HepG2 (cell line): ENCODE results near the gene SLC29A1. TPM values are rescaled to one million over a fixed set of nuclear protein-coding genes. Genes with fewer than 3 reads are reported as not detected.

Experiments
- EEA1 ChIP-seq: sonication (generic); formaldehyde crosslinking; IDR thresholded peaks from 2 replicates; pipeline ENCODE4 v1.5.1; 2020; ENCODE audit warnings: mild to moderate bottlenecking, missing genetic modification reagents, borderline replicate concordance
- GATAD1 ChIP-seq: IDR thresholded peaks from 2 replicates; pipeline ENCODE4 v1.6.1; 2016; ENCODE audit warnings: missing genetic modification reagents, missing compliant biosample characterization
- KDM4B ChIP-seq: sonication (generic); formaldehyde crosslinking; IDR thresholded peaks from 2 replicates; pipeline ENCODE4 v1.4.0; 2020; ENCODE audit warnings: missing genetic modification reagents
- KLF16 ChIP-seq, 2 experiments: sonication (generic) in 1 of 2; formaldehyde crosslinking in 1 of 2; IDR thresholded peaks; 2 replicates each; pipeline versions ENCODE4 v1.6.1 to v1.8.0; 2016 to 2023; ENCODE audit warnings: missing genetic modification reagents in 2 of 2, missing compliant biosample characterization in 1 of 2
- MED1 ChIP-seq: sonication (generic); formaldehyde crosslinking; IDR thresholded peaks from 2 replicates; pipeline ENCODE4 v1.4.0; 2020; ENCODE audit warnings: missing genetic modification reagents
- MEF2D ChIP-seq: sonication (generic); formaldehyde crosslinking; IDR thresholded peaks from 2 replicates; pipeline ENCODE4 v1.5.1; 2020; ENCODE audit warnings: mild to moderate bottlenecking, missing genetic modification reagents
- PHF20 ChIP-seq: sonication (generic); formaldehyde crosslinking; IDR thresholded peaks from 2 replicates; pipeline ENCODE4 v1.5.0; 2020; ENCODE audit warnings: mild to moderate bottlenecking, missing genetic modification reagents
- PITX1 ChIP-seq: sonication (generic); formaldehyde crosslinking; IDR thresholded peaks from 2 replicates; pipeline ENCODE4 v1.5.1; 2020; ENCODE audit warnings: mild to moderate bottlenecking, missing genetic modification reagents
- SAP130 ChIP-seq: IDR thresholded peaks from 2 replicates; pipeline ENCODE4 v1.6.1; 2016; ENCODE audit warnings: low read depth
- TAF1 ChIP-seq: sonication (generic); formaldehyde crosslinking; IDR thresholded peaks from 2 replicates; pipeline ENCODE4 v1.4.0; 2020; ENCODE audit warnings: missing genetic modification reagents
- ZNF253 ChIP-seq: sonication (generic); formaldehyde crosslinking; IDR thresholded peaks from 2 replicates; pipeline ENCODE4 v1.8.0; 2022; ENCODE audit warnings: mild to moderate bottlenecking, missing genetic modification reagents, borderline replicate concordance
- ZNF780A ChIP-seq: sonication (generic); formaldehyde crosslinking; IDR thresholded peaks from 2 replicates; pipeline ENCODE4 v1.8.0; 2022; ENCODE audit warnings: mild to moderate bottlenecking, missing genetic modification reagents, moderate library complexity
- polyA plus RNA-seq, 8 experiments: library from polyadenylated mRNA; depleted of rRNA in 3 of 8; stranded (reverse) in 7 of 8; unstranded in 1 of 8; fragments of >200 nt; fragmentation: Illumina TruSeq in 4 of 8; extraction: Trizol in 4 of 8; gene quantifications; 2 replicates each; pipeline versions ENCODE4 v1.2.1 to v1.2.3, GENCODE V29; 2011 to 2016; ENCODE audit warnings: low read depth in 4 of 8, missing spikeins in 1 of 8, mixed read lengths in 1 of 8; ENCODE audit not compliant: insufficient read depth in 1 of 8
- total RNA-seq, 5 experiments: library from RNA; depleted of rRNA; stranded (reverse); fragments of >200 nt; fragmentation: Illumina TruSeq; extraction: Trizol; gene quantifications; 2 replicates each; pipeline ENCODE4 v1.2.3, GENCODE V29; 2016; ENCODE audit warnings: low read depth in 1 of 5
- TF ChIP-seq, protein P1 (sequence below): sonication (generic); formaldehyde crosslinking; IDR thresholded peaks from one replicate; pipeline ENCODE4 v1.5.1; 2020; ENCODE audit warnings: mild to moderate bottlenecking, missing genetic modification reagents; ENCODE audit errors: not compliant biosample characterization
- TF ChIP-seq, protein P2 (sequence below): sonication (generic); formaldehyde crosslinking; IDR thresholded peaks from 2 replicates; pipeline ENCODE4 v1.9.0; 2021; ENCODE audit warnings: missing genetic modification reagents, borderline replicate concordance
- TF ChIP-seq, protein P3 (sequence below): IDR thresholded peaks from 2 replicates; pipeline ENCODE4 v1.6.1; 2016; ENCODE audit warnings: missing compliant biosample characterization, missing genetic modification reagents, borderline replicate concordance
- TF ChIP-seq, protein P4 (sequence below): IDR thresholded peaks from 2 replicates; pipeline ENCODE4 v1.6.1; 2016; ENCODE audit warnings: mild to moderate bottlenecking, missing biosample characterization, missing genetic modification reagents

The SLC29A1 gene
- total and polyA plus RNA-seq, 2 of the 13 experiments (the other 11 are each of a cell fraction or from before 2014, with no cell fraction given): 43.2 to 106 TPM

DNA sequence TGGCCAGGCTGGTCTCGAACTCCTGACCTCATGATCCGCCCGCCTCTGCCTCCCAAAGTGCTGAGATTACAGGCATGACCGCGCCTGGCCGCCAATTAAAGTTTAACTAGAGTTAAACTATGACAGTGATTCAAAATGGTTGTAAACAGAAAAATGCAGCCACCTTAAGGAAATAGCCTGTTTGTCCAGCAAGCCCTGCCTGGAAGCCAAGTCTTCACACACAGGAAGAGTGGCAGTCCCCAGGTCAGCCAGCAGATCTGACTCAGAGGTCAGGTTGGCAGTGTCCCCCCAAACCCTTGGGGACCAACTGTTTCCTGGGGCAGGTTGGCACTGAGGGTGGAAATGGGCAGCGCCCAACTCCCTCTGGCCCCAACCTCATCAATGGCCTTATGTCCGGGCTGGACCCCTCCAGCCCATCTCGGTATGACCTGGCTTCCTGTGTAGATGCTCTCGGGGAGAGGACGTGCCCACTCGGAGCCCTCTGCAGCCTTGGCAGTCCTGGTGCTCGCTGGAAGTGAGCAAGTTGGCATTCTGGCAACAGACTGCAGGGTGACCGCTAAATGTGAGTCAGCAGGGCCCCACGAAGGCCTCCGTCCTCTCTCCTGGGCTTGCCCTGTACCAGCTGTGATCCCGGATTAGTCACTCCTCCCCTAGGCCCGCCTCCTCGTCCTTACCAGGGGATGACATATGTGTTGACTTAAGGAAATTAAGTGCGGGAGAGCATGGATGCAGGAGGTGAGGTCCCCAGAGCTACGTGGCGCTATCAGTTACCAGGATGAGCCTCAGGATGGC lies 13.8 kb downstream of the SLC29A1 start (continued):
- TF ChIP-seq, protein P1, sequence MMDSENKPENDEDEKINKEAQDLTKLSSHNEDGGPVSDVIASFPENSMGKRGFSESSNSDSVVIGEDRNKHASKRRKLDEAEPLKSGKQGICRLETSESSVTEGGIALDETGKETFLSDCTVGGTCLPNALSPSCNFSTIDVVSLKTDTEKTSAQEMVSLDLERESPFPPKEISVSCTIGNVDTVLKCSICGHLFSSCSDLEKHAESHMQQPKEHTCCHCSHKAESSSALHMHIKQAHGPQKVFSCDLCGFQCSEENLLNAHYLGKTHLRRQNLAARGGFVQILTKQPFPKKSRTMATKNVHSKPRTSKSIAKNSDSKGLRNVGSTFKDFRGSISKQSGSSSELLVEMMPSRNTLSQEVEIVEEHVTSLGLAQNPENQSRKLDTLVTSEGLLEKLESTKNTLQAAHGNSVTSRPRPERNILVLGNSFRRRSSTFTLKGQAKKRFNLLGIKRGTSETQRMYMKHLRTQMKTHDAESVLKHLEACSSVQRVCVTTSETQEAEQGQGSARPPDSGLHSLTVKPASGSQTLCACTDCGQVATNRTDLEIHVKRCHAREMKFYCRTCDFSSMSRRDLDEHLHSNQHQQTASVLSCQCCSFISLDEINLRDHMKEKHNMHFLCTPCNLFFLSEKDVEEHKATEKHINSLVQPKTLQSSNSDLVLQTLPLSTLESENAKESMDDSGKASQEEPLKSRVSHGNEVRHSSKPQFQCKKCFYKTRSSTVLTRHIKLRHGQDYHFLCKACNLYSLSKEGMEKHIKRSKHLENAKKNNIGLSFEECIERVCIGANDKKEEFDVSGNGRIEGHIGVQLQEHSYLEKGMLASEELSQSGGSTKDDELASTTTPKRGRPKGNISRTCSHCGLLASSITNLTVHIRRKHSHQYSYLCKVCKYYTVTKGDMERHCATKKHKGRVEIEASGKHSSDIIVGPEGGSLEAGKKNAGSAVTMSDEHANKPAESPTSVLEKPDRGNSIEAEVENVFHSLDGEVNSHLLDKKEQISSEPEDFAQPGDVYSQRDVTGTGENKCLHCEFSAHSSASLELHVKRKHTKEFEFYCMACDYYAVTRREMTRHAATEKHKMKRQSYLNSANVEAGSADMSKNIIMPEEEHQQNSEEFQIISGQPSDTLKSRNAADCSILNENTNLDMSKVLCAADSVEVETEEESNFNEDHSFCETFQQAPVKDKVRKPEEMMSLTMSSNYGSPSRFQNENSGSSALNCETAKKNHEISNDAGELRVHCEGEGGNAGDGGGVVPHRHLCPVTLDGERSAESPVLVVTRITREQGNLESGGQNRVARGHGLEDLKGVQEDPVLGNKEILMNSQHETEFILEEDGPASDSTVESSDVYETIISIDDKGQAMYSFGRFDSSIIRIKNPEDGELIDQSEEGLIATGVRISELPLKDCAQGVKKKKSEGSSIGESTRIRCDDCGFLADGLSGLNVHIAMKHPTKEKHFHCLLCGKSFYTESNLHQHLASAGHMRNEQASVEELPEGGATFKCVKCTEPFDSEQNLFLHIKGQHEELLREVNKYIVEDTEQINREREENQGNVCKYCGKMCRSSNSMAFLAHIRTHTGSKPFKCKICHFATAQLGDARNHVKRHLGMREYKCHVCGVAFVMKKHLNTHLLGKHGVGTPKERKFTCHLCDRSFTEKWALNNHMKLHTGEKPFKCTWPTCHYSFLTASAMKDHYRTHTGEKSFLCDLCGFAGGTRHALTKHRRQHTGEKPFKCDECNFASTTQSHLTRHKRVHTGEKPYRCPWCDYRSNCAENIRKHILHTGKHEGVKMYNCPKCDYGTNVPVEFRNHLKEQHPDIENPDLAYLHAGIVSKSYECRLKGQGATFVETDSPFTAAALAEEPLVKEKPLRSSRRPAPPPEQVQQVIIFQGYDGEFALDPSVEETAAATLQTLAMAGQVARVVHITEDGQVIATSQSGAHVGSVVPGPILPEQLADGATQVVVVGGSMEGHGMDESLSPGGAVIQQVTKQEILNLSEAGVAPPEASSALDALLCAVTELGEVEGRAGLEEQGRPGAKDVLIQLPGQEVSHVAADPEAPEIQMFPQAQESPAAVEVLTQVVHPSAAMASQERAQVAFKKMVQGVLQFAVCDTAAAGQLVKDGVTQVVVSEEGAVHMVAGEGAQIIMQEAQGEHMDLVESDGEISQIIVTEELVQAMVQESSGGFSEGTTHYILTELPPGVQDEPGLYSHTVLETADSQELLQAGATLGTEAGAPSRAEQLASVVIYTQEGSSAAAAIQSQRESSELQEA: no peak
- TF ChIP-seq EEA1 (CRISPR knock-in tag): 0 out of 2 replicates have a peak, but pooled peaks have one; percentile 42
- TF ChIP-seq PHF20 (CRISPR knock-in tag): peak; percentile 59; the same call in 1 of the 2 replicates
- 0 out of 4 replicates have a peak, but pooled peaks of 1 of the 2 experiments have one; percentile 18 for TF ChIP-seq KLF16 (CRISPR knock-in tag; IDR thresholded peaks at IDR 0.05)
- TF ChIP-seq, protein P2, sequence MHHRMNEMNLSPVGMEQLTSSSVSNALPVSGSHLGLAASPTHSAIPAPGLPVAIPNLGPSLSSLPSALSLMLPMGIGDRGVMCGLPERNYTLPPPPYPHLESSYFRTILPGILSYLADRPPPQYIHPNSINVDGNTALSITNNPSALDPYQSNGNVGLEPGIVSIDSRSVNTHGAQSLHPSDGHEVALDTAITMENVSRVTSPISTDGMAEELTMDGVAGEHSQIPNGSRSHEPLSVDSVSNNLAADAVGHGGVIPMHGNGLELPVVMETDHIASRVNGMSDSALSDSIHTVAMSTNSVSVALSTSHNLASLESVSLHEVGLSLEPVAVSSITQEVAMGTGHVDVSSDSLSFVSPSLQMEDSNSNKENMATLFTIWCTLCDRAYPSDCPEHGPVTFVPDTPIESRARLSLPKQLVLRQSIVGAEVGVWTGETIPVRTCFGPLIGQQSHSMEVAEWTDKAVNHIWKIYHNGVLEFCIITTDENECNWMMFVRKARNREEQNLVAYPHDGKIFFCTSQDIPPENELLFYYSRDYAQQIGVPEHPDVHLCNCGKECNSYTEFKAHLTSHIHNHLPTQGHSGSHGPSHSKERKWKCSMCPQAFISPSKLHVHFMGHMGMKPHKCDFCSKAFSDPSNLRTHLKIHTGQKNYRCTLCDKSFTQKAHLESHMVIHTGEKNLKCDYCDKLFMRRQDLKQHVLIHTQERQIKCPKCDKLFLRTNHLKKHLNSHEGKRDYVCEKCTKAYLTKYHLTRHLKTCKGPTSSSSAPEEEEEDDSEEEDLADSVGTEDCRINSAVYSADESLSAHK: no peak
- peak; percentile 33 for TF ChIP-seq MED1 (CRISPR knock-in tag)
- TF ChIP-seq KDM4B (CRISPR knock-in tag): no peak
- peak; percentile 42; the same call in 1 of the 2 replicates for TF ChIP-seq TAF1 (CRISPR knock-in tag)
- TF ChIP-seq MEF2D (CRISPR knock-in tag): peak; percentile 81
- peak; percentile 93 for TF ChIP-seq SAP130
- peak; percentile 96 for TF ChIP-seq PITX1 (CRISPR knock-in tag)
- TF ChIP-seq ZNF253 (CRISPR knock-in tag): no peak
- TF ChIP-seq ZNF780A (CRISPR knock-in tag): no peak
- TF ChIP-seq, protein P3, sequence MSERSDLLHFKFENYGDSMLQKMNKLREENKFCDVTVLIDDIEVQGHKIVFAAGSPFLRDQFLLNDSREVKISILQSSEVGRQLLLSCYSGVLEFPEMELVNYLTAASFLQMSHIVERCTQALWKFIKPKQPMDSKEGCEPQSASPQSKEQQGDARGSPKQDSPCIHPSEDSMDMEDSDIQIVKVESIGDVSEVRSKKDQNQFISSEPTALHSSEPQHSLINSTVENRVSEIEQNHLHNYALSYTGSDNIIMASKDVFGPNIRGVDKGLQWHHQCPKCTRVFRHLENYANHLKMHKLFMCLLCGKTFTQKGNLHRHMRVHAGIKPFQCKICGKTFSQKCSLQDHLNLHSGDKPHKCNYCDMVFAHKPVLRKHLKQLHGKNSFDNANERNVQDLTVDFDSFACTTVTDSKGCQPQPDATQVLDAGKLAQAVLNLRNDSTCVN: 0 out of 2 replicates have a peak, but pooled peaks have one; percentile 20
- TF ChIP-seq GATAD1 (CRISPR knock-in tag): peak; percentile 23; the same call in 1 of the 2 replicates
- TF ChIP-seq, protein P4, sequence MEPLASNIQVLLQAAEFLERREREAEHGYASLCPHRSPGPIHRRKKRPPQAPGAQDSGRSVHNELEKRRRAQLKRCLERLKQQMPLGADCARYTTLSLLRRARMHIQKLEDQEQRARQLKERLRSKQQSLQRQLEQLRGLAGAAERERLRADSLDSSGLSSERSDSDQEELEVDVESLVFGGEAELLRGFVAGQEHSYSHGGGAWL (CRISPR knock-in tag): no peak; the same call in 1 of the 2 replicates
